ENCODE results near the gene OXCT1.
A peak's percentile ranks its signal among the peaks of the same experiment; 100 is the strongest.
"Not testable (repeated sequence)": the region's sequence is repeated elsewhere in the genome, so short reads cannot be mapped to it uniquely, and the experiment has no call there.

Gene OXCT1

DNA sequence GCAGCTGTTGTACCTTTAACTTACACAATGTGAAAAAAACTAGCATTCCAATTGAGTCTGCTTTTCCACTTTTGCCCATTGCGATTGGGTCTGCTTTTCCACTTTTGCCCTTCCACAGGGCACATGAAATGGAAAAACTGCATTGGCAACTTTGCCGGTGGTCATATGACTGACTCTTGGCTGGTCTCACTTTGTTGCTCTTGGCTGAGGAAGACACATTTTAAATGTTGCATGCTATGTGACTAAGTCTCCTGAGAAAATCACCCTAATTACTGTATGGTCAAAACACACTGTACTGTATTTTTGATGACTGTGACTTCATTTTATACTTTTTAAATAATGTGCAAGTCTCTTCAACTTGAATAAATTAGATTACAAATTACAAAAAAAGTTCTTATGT, 1.6 kb upstream of the OXCT1 start:
- DNase-seq (ENCODE audit: low spot score), result no peak

DNA sequence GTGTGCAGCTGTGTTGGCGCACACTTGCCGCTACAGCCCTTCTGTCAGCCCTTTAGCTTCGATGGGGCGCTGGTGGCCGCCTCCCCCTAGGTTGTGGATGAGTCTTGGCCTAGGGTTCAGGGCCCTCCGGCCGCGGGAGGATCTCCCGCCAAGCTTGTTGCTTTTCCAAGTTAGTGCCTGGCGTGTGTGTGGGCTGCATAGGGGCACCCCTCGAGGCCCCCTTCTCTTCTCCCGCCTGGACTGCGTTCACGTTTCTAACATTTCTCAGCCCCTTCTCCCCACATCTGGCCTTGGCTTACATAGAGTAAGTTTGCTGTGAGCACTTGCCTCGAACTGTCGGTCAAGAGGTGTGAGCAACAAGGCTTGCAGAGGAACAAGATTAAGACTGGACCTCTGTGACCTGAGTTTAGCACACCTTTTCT, 413 bp upstream of the OXCT1 start:
- no peak for DNase-seq (ENCODE audit: low spot score)

GRCh38 chr5:41869151-41869723, 988 bp downstream of the OXCT1 start:
- no peak for DNase-seq (ENCODE audit: low spot score)

DNA sequence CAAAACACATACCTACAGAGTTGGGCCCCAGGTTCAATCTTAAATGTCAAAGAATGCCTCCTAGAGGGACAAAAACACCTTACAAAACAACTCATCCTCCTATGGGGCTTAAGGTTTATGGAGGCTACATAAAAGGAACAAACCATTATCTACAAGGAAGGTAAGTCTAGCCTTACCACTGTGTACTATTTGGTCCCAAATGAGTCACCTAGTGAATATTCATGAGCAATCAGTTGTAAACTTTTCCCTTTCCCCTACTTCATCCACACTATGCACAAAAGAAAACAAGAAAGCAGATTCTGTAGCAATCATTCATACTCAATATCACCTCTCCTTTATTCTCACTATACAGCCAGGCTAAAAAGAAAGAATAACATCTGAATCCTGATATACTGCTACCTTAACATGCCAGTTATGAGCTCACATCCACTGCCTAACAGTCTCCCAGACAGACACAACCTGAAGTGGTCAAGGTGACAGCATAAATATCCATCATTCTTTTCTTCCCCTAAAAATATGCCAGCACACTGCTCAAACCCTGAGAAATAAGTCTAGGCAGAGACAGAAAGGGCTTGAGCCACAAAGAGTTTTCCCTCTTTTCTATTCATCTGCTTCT, 6.2 kb downstream of the OXCT1 start:
- no peak for DNase-seq (ENCODE audit: low spot score)

- no peak for DNase-seq (ENCODE audit: low spot score)
These were observed 11.3 kb downstream of the OXCT1 start for GRCh38 chr5:41858890-41859289.

DNA sequence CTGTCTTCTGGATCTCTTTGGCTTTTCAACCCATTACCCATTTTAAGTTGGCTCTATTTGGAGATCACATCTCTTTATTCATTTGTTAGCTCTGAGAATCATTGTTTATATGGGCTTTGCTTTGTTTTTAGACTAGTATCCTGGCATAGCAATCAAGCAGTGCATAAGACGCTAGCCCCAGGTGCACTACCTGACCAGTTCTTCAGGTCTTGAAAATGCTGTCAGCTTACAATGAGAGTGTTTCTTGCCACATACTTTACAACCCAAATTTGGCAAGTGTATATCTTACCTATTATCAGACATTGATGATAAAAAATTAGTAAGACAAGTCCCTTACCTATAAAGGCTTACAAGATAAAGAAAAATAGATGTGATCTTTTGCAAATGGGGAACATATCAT, 12.2 kb downstream of the OXCT1 start:
- DNase-seq (ENCODE audit: low spot score), result no peak

DNA sequence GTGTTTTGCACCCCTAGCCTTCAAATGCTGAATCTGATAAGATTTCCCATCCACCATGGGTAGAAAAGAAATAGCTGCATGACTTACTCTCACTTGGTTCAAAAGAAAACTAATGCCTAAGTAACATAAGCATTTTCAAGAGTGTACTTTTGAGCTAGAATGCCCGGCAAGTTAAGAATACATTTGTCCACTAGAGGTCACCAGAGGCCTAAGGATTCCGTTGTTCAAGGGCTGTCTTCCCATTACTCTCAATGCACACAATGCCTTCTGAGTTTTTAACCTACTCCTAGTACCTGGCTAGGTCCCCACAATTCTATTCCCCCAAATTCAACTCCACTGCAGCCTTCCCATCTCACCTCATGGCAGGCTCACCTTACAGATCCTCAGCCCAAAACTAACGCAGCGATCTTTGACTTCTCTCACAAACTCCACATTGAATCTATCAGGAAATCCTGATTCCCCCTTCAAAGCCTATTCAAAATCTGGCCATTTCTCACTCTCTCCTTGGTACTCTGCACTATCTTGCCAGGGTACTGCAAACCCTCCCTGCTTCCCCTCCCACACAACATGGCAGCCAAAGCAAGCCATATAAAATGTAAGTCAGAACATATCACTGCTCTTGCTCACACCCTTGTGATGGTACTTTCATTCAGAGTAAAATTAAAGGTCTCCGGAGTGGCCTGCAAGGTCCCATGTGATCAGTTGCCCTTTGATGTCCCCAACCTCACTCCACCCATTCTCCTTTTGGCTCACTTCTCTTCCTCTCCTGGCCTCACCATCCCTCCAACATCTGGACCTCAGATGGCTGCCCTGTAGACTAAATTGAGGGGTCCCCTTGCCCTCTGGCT, 13.4 kb downstream of the OXCT1 start:
- peak; percentile 84 for DNase-seq (ENCODE audit: low spot score)

- DNase-seq (ENCODE audit: low spot score), result no peak
These were observed 17.9 kb downstream of the OXCT1 start for GRCh38 chr5:41852293-41852692.

DNA sequence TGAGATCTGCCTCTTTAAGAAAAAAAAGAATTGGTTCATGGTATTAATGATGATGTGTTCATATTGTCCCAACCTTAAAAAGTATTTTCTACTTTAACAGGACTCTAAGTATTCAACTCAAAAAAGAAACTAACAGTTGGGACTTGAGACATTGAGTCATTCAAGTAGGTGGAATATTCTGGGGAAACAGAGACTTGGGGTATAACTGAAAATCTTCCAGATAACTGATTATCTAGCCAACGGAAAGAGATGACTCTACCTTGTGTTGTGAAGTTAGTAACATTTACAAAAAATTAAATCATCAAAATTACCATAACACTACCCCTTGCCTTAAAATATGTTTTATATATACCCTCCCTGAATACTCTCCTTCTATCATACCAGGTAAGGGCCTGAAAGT, 19.1 kb downstream of the OXCT1 start:
- no peak for DNase-seq (ENCODE audit: low spot score)

- DNase-seq (ENCODE audit: low spot score), result no peak
These were observed 21.2 kb downstream of the OXCT1 start for GRCh38 chr5:41848983-41849382.

- DNase-seq (ENCODE audit: low spot score), result not testable (repeated sequence)
These were observed 24.5 kb downstream of the OXCT1 start for GRCh38 chr5:41845751-41846150.

DNA sequence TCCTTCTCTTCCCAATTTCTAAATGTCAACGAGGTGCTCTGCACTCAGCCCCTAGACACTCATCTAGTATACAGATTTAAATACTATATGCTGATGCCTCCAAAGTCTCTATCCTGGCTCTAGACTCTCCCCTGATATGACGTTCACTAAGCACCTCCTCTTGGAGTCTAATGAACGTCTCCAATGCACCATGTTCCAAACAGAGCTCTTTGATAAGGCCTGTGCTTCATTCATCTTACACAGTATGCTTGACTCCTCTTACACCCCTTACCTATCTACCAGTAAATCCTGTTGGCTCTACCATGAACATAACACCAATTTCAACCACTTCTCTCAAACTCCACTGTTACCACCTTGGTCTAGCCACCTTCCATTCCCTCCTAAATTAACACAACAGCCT, 25.7 kb downstream of the OXCT1 start:
- no peak for DNase-seq (ENCODE audit: low spot score)

GRCh38 chr5:41843456-41844370, 26.5 kb downstream of the OXCT1 start:
- DNase-seq (ENCODE audit: low spot score), result peak; percentile 53

GRCh38 chr5:41842777-41843176, 27.4 kb downstream of the OXCT1 start:
- DNase-seq (ENCODE audit: low spot score), result no peak

- no peak for DNase-seq (ENCODE audit: low spot score)
These were observed 28.9 kb downstream of the OXCT1 start for GRCh38 chr5:41841325-41841724.

GRCh38 chr5:41840251-41840650, 30.0 kb downstream of the OXCT1 start:
- no peak for DNase-seq (ENCODE audit: low spot score)

- no peak for DNase-seq (ENCODE audit: low spot score)
These were observed 32.4 kb downstream of the OXCT1 start for GRCh38 chr5:41837793-41838192.

DNA sequence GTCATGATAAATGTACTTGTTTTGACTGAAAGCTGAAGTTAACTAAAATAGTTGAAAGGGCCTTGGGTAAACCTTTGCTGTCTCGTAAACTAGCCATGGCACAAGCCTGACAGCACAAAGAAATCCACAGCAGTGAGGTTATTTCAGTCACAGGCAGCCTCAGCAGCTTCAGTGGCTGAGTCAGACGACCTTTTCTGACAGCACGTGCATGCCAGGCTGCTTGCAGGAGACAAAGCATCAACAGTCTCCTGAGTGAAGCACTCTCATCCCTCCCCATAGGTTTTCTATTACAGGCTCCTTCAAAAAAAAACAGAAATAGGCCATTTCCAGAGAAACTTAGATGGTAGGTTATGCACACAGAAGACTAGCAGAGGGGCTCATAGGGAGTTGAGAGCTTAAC, 34.6 kb downstream of the OXCT1 start:
- DNase-seq (ENCODE audit: low spot score), result no peak

GRCh38 chr5:41834506-41834905, 35.7 kb downstream of the OXCT1 start:
- DNase-seq (ENCODE audit: low spot score), result no peak

- DNase-seq (ENCODE audit: low spot score), result no peak
These were observed 37.8 kb downstream of the OXCT1 start for GRCh38 chr5:41832430-41832829.

- no peak for DNase-seq (ENCODE audit: low spot score)
These were observed 39.1 kb downstream of the OXCT1 start for GRCh38 chr5:41831155-41831554.

- DNase-seq (ENCODE audit: low spot score), result no peak
These were observed 42.4 kb downstream of the OXCT1 start for GRCh38 chr5:41827792-41828191.
